NCI-H82 treated with DMSO at 0.1 percent for 48 hours (cell line): Measurements from ENCODE around the gene MX2.
A peak's percentile ranks its signal among the peaks of the same experiment; 100 is the strongest.

Experiments used
- DNase-seq: peaks from one replicate; lab custom pipeline; 2025; ENCODE audit not compliant: unreplicated experiment; lab: John Stamatoyannopoulos, UW

MX2 gene

DNA sequence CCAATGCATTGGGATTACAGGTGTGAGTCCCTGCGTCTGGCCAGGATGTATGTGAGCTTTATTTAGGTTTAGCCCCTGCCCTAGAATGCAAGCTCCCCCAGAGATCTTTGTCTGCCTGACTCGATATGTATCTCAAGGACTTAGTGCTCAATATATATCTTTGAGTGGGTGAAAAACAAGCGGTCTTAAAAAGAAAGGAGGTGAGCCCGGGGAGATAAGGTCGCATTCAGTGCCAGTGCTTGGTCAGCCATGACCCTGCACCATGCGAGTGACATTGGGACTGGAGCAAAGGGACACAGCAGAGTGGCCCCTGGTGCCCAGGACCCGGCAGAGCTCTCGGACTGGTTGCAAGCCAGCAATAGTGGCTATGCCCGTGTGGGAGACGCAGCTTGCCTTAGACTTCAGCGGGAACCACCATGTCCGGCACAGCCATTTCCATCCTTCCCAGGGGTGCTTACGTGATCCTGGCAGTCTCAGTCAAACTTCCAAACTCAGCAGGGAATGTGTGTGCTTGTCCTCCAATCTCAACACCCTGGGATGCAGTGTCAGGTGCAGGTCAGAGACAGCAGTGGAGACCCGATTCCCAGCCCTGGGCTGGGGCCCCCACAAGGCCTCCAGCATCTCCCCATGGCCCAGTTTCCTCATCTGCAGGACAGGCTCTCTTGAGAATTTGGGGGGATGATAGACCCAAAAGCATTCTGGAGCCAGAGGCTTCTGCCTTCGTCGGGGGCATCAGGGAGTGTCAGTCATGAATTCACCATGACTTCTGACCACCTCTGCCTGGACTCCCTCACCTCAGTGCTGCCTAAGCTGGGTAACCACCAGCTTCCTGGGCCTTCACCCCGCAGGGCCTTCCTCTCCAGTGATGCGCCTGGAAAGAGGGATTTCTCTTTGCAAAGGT is 1.8 kb downstream of the MX2 start:
- no peak for DNase-seq

DNA sequence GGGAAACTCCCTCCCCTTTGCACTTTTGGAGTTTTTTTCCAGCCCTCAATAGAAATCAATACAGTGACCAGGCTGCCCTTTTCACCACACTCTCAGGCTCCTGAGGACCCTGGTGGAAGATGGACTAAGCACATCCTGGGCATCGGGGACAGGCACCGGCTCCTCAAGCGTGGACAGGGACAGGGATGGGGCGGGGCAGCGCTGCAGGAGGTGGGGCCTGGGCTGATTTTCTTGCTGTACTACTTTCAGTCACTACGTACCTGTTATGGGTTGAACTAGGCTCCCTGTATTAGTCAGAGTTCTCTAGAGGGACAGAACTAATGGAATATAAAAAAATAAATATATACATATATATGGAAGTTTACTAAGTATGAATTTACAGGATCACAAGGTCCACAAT is 2.5 kb downstream of the MX2 start:
- DNase-seq, result no peak

DNA sequence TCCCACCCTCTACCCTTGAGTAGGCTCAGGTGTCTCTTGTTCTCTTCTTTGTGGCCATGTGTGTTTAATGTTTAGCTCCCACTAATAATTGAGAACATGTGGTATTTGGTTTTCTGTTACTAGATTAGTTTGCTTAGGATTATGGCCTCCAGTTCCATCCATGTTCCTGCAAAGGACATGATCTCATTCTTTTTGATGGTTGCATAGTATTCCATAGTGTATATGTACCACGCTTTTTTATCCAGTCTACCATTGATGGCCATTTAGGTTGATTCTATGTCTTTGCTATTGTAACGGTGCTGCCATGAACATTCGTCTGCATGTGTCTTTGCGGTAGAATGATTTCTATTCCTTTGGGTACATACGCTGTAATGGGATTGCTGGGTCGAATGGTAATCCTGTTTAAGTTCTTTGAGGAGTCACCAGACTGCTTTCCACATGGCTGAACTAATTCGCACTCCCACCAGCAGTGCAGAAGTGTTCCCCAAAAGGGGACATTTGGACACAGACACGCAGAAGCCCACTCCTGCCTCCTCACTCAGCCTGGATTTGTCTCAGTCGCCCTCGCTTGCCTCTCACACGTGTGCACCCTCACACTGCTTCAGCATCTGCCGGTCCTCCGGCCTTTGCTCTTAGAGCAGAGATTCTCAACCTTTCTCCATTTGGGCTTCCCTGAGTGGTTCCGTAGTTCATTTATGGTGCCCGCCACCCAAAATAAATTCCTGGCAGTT is 3.7 kb downstream of the MX2 start:
- peak; percentile 59 for DNase-seq

DNA sequence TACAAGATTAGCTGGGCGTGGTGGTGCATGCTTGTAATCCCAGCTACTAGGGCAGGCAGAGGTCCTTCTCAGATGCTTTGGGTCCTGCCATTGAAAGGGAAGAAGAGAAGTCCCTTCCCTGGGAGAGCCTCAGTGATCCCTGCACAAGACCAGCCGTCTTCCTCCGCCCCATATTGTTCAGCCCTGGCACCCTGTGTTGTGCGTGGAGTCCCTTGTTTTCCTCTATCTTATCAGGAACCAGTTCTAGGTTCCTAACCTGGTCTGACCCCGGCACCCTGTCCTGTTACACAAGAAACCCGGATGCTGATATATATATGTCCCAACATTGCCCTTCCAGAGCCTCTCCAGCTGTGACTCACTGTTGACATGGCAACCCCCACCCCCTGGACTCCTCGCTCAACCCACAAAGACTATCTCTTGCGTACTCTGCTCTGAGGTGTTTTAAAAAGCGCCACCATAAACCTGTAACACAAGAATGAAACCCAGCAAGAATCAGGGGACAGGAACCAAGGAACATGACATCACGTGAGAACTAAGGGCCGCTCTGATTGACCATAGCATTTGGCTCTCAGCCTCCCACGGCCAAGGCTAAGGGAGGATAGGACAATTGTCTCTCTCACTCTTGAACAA is 4.8 kb downstream of the MX2 start:
- DNase-seq, result no peak

DNA sequence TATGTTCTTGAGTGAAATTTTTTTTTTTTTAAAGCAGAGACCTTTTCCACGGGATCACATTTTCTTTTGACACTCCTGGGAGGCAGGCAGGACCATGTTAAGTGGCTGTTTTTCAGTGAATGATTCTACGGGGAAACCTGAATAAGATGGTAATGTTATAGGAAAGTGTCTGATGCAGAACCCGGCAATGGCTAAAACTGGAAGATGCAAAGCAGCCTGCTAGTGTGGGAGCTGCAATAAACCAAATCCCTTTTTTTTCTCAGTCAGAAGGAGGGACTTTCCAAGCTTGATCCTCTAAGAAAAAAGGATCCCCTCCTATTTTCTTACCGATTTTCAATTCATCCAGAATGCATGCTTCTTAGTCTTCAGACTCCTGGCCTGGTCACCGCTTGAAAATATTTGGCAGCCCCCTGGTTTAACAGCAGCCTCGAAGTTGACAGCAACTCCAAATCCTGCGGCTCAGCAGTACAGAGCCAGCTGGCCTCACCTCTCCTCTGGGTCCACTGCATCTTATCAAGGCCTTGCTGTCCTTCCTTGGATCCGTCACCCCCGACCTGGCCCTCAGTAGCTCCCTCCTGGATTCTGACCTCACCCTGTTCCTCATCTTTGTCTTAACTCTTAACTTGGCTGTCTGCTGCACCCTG is 5.6 kb downstream of the MX2 start:
- DNase-seq, result no peak

DNA sequence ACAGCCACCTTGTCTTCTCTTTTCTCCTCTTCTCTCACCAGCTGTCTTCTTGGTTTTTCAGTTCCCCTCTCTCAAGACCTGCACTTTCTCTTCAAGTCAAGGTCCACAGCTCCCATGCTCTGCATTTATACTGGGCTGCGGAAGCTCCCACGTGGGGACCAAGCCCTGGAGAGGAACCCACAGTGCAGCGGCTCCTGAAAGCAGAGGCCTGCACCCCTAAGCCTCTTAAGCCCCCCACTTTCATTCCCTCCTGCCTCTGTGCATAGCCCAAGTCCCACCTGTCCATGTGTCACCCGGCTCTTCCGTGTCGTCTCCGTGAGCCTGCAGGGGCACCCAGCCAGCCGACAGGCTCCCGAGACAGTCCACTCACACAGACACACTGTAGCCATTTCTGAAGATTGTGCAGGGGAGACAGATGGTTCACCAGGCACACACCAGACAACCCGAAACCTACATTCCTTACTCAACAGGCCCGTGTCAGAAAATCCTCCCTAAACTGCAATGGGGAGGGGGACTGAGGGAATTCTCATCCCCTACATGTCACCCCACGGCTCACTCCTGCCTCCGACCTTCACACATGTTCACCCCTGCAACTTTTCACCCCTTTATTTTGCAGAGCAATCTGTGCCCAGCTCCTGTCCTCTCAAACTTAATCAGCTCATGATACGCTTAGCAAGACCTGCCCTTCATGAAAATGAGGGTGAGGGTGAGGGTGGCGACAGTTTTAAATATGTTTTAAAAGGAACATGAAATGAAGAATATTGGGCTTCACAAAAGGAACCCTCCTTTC is 6.3 kb downstream of the MX2 start:
- DNase-seq, result no peak

DNA sequence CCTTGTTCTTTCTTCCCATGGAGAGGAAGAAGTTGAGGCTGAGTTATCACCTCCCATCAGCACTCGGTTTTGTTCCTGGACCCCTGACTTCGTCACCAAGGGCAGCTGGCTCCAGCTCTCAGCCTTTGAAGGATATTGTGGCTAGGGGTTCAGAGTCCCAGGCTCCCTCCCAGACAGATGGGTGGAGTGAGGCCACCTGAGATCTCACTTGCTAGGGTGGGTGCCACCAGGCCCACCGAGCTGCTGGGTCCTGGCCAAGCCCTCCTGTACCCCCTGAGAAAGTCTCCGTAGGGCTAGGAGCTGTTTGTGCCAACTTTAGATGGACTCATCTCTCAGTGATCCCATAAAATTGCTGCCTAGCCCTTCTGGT is 6.9 kb downstream of the MX2 start:
- no peak for DNase-seq

DNA sequence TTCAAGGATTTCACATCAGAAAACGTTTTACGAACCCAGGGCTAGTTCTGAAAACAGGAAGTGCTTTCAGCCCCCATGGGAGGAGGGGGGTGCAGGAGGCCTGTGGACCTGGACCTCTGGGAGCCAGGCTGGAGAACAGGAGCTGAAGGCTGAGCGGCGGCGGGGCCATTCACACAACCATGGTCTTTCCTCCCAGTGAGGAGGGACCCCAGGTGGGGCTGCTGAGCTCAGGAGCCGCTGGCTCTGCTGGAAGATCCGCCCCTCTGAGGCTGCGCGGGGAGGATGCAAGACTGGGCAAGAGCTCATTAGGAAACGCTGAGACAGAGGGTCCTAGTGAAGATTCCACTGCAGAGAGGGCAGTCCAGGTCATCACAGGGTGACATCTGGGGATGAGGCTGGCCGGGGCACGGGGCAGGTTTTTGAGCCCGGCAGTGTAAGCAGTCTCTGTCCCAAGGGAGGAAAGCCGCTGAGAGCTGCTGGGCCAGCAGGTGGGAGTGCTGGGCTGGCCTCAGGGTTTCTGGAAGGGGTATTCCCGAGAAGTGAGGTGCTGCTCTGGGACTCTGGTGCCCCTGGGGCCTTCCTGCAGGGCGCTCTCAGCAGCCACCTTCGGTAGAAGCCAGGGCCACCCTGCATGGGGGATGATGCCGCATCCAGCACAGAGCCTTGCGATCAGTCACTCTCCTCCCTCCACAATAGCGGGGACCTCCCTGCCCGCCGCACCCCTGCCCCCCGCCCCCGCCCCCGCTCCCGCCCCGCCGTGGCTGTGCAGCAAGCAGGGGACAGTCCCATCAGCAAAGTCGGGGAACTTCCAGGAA is 7.5 kb downstream of the MX2 start:
- DNase-seq, result peak; percentile 54

DNA sequence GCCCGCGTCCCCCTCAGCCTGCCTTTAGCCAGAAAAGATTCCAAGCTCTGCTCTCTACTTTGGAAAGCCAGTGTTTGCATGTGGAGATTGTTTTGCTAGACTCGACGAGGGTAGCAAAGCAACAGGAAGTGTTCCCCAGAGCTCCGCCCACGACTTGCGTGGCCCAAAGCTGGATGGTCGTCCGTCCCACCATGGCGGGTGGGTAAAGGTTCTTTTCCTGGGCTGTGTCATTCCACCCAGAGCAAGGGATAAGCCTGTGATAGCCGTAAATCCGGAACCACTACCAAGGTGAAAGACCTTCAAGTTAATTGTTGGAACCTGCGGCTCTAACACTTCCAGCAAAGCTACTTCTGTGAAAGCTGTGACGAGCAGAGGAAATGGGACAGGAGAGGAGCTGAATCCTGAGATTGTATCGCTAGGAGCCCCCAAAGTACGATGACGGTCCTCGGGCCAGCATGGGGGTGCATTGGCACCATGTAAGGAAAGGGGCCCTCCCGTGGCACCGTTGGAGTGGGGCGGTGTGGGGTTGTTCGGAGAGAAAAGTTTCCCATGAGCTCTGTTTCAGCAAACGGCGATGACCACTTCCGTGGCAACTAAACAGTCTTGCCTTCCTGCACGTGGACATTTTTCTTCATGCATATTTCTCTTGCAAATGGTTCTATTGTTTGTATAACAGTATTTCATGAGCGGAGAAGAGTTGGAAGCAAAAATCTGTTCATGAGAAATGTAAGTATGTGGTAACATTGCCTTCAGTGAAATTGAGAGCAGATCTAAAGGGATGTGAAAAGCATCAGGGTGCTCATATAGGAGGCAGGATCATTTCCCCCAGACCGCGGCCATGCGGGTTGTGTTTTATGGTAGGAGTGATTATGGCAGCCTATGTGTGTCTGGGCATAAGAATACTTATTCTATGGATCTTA is 8.4 kb downstream of the MX2 start:
- DNase-seq, result no peak

DNA sequence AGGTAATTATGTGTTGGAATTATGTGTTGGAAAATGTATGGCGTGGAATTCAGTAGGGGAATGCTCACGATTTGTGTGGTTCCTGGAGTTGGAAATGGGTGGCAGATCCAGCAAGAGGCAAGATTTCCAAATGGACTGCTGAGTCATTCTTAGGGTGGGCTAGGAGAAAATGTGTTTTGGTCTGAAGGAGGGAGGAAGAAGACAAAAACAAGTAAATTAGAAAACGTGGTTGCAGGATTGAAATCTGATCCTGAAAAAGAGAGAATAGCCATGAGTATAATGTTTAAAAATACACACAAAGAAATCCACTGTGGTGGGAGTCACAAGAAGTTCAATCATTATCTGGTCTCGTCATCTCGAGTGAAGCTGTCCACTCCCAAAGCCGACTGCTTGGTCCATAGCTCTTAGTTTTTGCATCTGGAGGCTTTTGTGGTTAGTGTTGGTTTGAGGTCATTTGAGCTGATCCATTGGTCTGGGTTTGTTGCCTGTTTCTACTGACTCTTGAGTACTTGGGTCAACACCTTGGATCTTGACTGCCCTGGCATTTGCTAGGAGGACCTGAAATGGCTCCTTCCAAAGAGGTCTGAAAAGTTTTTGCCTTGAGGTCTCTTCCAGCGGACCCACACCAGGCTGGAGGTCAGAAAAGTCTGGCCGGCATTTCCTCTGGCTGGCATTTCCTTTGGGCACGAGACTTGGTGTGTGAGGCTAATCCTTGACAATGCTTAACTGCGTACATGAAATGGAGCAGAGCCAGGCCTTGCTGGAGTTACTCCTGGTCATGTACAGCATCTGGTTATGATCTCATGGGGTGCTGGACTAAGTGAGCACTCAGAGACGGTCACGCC is 9.2 kb downstream of the MX2 start:
- no peak for DNase-seq

DNA sequence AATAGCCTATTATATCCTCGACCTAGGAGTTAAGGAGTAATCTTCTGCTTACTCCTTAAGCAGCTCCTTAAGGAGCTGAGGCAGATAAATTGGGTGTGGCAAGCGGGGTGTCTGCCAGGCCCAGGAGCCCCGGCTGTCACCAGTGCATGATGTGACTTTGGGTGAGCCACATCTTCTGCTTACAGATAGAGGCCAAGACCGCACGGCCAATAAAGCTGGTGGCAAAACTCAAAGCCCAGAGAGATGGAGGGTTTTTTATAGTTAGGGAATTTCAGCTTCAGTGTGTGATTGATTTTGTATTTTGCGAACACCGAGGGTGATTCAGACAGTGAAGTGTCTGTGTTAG is 9.8 kb downstream of the MX2 start:
- no peak for DNase-seq

DNA sequence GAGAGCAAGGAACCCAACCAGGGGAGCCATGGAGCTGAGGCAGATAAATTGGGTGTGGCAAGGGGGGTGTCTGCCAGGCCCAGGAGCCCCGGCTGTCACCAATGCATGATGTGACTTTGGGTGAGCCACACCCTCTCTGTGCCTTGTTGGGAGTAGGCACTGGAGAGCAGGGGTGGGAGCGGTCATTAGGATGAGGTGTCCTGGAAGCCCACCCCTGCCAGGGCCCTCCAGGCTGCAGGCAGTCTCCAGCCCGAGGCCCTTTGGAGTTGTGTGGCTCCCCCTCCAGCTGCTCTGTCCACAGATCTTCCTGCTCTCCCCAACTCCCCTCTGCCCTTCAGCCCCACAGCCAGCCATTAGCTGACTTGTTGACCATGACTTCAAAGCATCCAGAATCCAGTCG is 11.4 kb downstream of the MX2 start:
- no peak for DNase-seq

DNA sequence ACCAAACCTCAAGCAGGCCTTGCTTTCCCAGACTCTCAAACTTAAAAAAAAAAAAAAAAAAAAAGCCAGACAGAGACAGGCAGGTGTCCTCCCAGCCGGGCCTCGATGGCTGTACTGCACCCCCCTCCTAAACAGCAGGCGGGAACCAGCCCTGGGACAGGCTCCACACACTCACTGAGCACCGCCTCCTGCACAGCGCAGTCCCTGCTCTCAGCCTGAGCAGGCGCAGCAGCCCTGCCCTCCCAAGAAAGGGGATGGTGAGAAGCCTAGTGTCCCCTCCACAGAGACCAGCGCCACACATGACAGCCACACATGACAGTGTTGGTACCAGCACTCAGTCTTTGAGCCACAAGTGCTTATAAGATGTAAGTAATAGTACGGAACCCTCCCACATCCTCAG is 11.9 kb downstream of the MX2 start:
- DNase-seq, result no peak

DNA sequence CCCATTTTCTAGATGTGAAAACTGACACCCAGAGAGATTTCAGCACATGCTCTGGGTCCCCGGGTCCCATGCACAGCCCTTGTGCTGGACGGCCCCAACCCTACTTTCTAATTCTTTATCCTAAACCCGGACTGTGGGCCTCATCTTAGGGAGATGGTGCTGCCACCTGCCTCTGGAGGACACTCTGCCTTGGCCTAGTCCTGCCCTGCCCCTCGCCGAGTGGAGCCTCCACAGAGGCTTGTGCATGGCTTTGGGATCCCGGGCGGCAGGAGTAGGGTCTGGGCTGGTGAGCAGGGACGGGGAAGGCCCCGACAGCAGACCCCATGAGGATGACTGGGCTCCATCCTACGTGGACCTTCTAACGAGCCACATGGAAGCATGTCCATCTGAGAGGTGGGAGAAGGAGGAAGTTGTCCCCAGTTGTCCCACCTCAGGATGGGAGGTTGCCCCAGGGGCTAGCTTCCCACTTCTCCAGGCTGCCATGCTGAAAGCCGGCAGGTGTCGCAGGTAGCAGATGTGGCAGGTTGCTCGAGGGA is 12.4 kb downstream of the MX2 start:
- no peak for DNase-seq

DNA sequence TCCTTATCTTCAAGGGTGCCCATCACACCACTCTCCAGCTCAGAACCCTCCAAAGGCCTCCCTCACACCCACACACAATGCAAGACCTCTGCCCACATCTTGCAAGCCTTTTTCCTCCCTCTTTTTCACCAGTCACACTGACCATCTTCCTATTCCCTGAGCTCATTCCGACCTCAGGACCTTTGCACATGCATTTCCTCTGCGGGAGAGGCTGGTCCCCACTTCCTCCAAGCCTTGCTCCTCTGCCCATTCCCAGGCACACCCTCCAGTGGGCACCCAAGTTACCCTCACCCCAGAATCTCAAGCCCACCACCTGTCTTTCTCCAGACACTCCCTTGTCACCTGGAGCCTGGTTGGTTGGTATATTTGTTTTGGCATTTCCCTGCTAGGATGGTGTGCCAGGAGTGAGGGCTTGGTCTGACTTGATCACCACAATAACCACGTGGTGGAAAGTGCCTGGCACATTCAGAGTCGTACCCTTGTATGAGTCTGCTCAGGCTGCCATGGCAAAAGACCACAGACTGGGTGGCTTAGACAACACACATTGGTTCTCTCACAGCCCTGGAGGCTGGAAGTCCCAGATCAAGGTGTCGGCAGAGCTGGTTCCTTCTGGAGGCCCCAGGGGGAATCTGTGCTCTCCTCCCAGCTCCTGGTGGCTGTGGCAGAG is 13.2 kb downstream of the MX2 start:
- DNase-seq, result no peak

DNA sequence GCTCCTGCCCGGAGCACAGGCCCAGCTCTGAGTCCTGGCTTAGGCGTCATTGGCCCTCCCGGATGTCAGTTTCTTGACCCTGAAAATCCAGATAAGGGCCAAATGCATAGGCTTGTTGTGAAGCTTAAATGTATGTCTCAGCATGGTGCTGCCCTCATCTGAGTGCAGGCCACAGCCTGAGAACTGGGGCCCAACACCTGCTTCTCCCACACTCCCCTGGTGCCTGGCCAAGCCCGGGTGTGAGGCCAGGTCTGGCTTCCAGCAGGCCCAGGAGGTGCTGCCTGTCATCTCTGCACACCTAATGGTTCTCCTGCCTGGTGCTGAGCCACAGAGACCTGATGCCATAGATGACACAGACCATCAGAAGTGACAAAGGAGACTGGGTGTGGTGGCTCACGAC is 14.0 kb downstream of the MX2 start:
- DNase-seq, result no peak

DNA sequence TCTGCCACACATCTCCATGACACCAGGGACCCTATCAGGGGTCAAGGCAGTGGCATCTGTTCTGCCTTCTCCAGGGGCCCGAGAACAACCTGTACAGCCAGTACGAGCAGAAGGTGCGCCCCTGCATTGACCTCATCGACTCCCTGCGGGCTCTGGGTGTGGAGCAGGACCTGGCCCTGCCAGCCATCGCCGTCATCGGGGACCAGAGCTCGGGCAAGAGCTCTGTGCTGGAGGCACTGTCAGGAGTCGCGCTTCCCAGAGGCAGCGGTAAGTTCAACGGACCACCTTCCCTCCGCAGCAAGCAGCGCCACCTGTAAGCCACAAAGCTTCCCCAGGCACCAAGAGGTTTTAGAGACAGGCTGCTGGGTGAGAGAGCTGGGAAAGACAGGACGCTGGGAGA is 15.9 kb downstream of the MX2 start:
- no peak for DNase-seq
